Keratinocyte (primary cell): Measurements from ENCODE around the gene SNX30. TPM values are rescaled to one million over a fixed set of nuclear protein-coding genes. Genes with fewer than 3 reads are reported as not detected.
A peak's percentile ranks its signal among the peaks of the same experiment; 100 is the strongest.

ENCODE experiments used
- DNase-seq: peaks from one replicate; pipeline ENCODE4 v3.0.0-alpha.2; 2011; ENCODE audit warnings: low read depth, missing footprints, low spot score
- FAIRE-seq: peaks from 2 replicates; lab custom pipeline; 2011; peaks lifted over from hg19 to GRCh38; lab: Jason Lieb, UNC
- H2AFZ ChIP-seq: 2 replicates; pipeline ENCODE4 v1.6.0; 2012; ENCODE audit warnings: low read length, control low read depth, inconsistent platforms; ENCODE audit not compliant: control insufficient read depth
- H3K27ac ChIP-seq: 2 replicates; pipeline ENCODE4 v1.5.1; 2011; ENCODE audit warnings: low read length; ENCODE audit not compliant: control insufficient read depth, insufficient read depth
- H3K27me3 ChIP-seq: 3 replicates; pipeline ENCODE4 v1.6.0; 2011; ENCODE audit warnings: low read length; ENCODE audit not compliant: control insufficient read depth, insufficient read depth; ENCODE audit errors: extremely low read depth
- H3K36me3 ChIP-seq, 2 experiments: 2 replicates in 1 of 2; 3 replicates in 1 of 2; pipeline ENCODE4 v1.5.1; 2011; ENCODE audit warnings: low read length in 2 of 2, mild to moderate bottlenecking in 1 of 2; ENCODE audit not compliant: control insufficient read depth in 2 of 2, insufficient read depth in 2 of 2; ENCODE audit errors: extremely low read depth in 1 of 2
- H3K4me1 ChIP-seq: 3 replicates; pipeline ENCODE4 v1.5.1; 2011; ENCODE audit warnings: low read length; ENCODE audit not compliant: control insufficient read depth, insufficient read depth; ENCODE audit errors: extremely low read depth
- H3K4me2 ChIP-seq: 3 replicates; pipeline ENCODE4 v1.6.0; 2011; ENCODE audit warnings: low read depth, low read length; ENCODE audit not compliant: control insufficient read depth, insufficient read depth; ENCODE audit errors: extremely low read depth
- H3K4me3 ChIP-seq, 3 experiments: fragments of 200-600 bp in 1 of 3; sonication (generic) in 1 of 3; 2 replicates in 2 of 3; 3 replicates in 1 of 3; pipeline ENCODE4 v1.5.1; 2011 to 2016; ENCODE audit warnings: low read length in 3 of 3, mild to moderate bottlenecking in 3 of 3, control low read depth in 2 of 3, inconsistent platforms in 1 of 3, low read depth in 1 of 3, mixed read lengths in 1 of 3, mixed run types in 1 of 3, moderate library complexity in 1 of 3; ENCODE audit not compliant: control insufficient read depth in 2 of 3, insufficient read depth in 2 of 3; ENCODE audit errors: extremely low read depth in 1 of 3
- H3K79me2 ChIP-seq: 2 replicates; pipeline ENCODE4 v1.6.0; 2012; ENCODE audit warnings: low read length; ENCODE audit not compliant: control insufficient read depth, insufficient read depth
- H3K9ac ChIP-seq: 3 replicates; pipeline ENCODE4 v1.6.0; 2011; ENCODE audit warnings: low read length; ENCODE audit not compliant: control insufficient read depth, insufficient read depth; ENCODE audit errors: extremely low read depth
- H3K9me1 ChIP-seq: 3 replicates; pipeline ENCODE4 v1.6.0; 2011; ENCODE audit warnings: low read length; ENCODE audit not compliant: control insufficient read depth, insufficient read depth; ENCODE audit errors: extremely low read depth
- H3K9me3 ChIP-seq: 2 replicates; pipeline ENCODE4 v1.5.1; 2012; ENCODE audit warnings: low read depth, low read length; ENCODE audit not compliant: control insufficient read depth
- H4K20me1 ChIP-seq: 3 replicates; pipeline ENCODE4 v1.6.0; 2011; ENCODE audit warnings: low read length; ENCODE audit not compliant: control insufficient read depth, insufficient read depth; ENCODE audit errors: extremely low read depth
- EZH2 ChIP-seq: IDR thresholded peaks from one replicate; pipeline ENCODE4 v1.6.1; 2012; ENCODE audit warnings: inconsistent platforms, mild to moderate bottlenecking, low read length, moderate library complexity
- dilution Hi-C: fragments of 300-500 bp; cut with MboI; formaldehyde crosslinking; loops from one replicate; pipeline ENCODE4 v1.7.0; 2020; ENCODE audit warnings: low sequenced_read_pairs; ENCODE audit not compliant: extremely low pct_ligation_motif_present
- polyA plus RNA-seq, 5 experiments: library from polyadenylated mRNA; depleted of rRNA in 3 of 5; stranded (reverse) in 3 of 5; stranded (forward) in 1 of 5; unstranded in 1 of 5; fragments of >200 nt; gene quantifications; 1 replicate in 1 of 5; 2 replicates in 3 of 5; 3 replicates in 1 of 5; pipeline versions ENCODE4 v1.2.1 to v1.2.3, GENCODE V29; 2011 to 2012; ENCODE audit warnings: missing spikeins in 2 of 5, low read depth in 1 of 5, low replicate concordance in 1 of 5
- TF ChIP-seq, protein P1 (sequence below), 3 experiments: IDR thresholded peaks in 1 of 3; conservative IDR thresholded peaks in 1 of 3; optimal IDR thresholded peaks in 1 of 3; 2 replicates in 2 of 3; 3 replicates in 1 of 3; pipeline versions ENCODE3 to v1.5.1; 2011; ENCODE audit warnings: low read length in 3 of 3, mild to moderate bottlenecking in 3 of 3, moderate library complexity in 2 of 3, control low read depth in 1 of 3, inconsistent platforms in 1 of 3; ENCODE audit not compliant: insufficient read depth in 2 of 3; ENCODE audit errors: extremely low read depth in 1 of 3

The SNX30 gene
- polyA plus RNA-seq, 1 donor (not counting 4 experiments of a cell fraction or from before 2014, with no cell fraction given), result 9.0 TPM

DNA sequence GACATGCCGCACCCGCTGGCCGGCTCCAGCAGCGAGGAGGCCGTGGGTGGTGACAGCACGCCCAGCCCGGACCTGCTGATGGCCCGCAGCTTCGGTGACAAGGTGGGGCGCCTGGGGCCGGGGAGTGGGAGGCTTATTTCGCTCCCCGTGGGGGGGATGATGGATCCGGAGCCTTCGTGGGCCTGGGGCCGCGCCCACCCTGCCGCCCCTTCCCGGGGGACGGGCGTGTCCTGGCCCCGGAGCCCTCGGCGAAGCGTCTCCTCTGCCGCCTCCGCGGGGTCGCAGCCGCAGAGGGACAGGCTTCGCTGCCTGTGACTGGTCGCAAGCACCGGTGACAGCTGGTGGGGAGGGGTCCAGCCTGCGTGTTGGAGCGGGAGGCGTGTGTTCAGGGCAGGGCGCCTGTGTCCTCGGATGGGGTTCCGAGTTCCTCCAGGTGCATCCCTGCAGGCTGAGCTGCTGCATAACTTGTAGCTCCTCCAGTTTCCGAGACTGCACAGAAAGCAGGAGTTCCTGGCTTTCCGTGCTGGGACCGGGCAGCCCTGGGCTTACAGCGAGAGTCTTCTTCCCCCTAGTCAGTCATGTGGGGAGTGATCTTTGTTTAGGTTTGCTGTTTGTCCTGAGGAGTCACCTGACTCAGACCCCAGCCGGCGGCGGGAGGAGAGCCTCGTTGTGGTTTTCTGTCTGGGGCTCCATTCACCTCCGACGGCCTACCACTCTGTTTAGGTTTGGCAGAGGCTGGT, 666 bp downstream of the SNX30 start:
- Histone ChIP-seq H3K4me3 (peak overlapping the region; percentile 65 to 92 (median 79)), H3K27me3 (no peaks in the 10 kb centered on the region), H3K79me2 (peaks cover 22% of the 10 kb centered on the region), H4K20me1 (no peaks in the 10 kb centered on the region), H3K9me3 (no peaks in the 10 kb centered on the region), H3K4me1 (peaks cover 52% of the 10 kb centered on the region), H3K36me3 (no peaks in the 10 kb centered on the region), H3K9me1 (no peaks in the 10 kb centered on the region), H3K9ac (peak overlapping the region; percentile 78), H2AFZ (peak overlapping the region; percentile 20), H3K4me2 (peak overlapping the region; percentile 79), H3K27ac (peak overlapping the region; percentile 16)
- FAIRE-seq, result no peak
- dilution Hi-C loops, result no loop called here
- no peak for TF ChIP-seq EZH2
- TF ChIP-seq, protein P1, sequence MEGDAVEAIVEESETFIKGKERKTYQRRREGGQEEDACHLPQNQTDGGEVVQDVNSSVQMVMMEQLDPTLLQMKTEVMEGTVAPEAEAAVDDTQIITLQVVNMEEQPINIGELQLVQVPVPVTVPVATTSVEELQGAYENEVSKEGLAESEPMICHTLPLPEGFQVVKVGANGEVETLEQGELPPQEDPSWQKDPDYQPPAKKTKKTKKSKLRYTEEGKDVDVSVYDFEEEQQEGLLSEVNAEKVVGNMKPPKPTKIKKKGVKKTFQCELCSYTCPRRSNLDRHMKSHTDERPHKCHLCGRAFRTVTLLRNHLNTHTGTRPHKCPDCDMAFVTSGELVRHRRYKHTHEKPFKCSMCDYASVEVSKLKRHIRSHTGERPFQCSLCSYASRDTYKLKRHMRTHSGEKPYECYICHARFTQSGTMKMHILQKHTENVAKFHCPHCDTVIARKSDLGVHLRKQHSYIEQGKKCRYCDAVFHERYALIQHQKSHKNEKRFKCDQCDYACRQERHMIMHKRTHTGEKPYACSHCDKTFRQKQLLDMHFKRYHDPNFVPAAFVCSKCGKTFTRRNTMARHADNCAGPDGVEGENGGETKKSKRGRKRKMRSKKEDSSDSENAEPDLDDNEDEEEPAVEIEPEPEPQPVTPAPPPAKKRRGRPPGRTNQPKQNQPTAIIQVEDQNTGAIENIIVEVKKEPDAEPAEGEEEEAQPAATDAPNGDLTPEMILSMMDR (optimal IDR thresholded peaks at IDR 0.05 in 1 of 3, IDR thresholded peaks at IDR 0.05 in 1 of 3, conservative IDR thresholded peaks at IDR 0.05 in 1 of 3; ENCODE audit: extremely low read depth in 1 of 3, insufficient read depth in 2 of 3, low read length in 3 of 3), result no peak
- no peak for DNase-seq

DNA sequence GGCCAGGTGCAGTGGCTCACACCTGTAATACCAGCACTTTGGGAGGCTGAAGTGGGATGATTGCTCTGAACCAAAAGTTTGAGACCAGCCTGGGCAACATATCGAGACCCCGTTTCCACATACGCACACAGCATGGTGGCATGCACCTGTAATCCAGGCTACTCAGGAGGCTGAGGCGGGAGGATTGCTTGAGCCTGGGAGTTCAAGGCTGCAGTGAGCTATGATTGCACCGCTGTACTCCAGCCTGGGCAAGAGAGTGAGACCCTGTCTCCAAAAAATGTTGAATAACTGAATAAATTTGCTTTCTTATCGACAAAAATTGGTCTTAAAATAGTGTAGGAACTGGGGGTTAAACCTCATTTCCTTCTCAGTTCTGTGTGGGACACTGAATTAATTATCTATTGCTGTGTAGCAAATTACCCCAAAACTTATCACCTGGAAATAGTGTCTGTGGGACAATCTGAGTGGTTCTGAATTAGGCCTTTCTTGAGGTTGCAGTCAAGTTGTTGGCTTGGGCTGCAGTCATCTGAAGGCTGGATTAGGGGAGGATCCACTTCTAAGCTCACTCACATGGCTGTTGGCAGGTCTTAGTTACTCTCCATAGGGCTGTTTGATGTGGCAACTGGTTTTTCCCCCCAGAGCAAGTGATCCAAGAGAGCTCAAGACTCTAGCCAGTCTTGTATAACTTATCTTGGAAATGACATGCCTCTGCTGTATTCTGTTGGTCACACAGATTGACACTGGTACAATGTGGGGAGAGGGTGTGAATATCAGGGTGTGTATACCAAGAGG, 2.0 kb downstream of the SNX30 start:
- H3K4me3 ChIP-seq, result no peak overlapping the region
- H3K79me2 ChIP-seq, result peaks cover 27% of the 10 kb centered on the region
- DNase-seq, result no peak
- H3K4me2 ChIP-seq, result peak overlapping the region; percentile 79
- H3K27ac ChIP-seq, result no peak overlapping the region
- H3K27me3 ChIP-seq, result no peaks in the 10 kb centered on the region
- peaks cover 65% of the 10 kb centered on the region for H3K4me1 ChIP-seq
- no peaks in the 10 kb centered on the region for H3K9me3 ChIP-seq
- H4K20me1 ChIP-seq, result no peaks in the 10 kb centered on the region
- H2AFZ ChIP-seq, result no peak overlapping the region
- no peak overlapping the region for H3K9ac ChIP-seq
- H3K9me1 ChIP-seq, result no peaks in the 10 kb centered on the region
- peaks cover 0 to under 1% of the 10 kb centered on the region in 2 experiments for H3K36me3 ChIP-seq
- TF ChIP-seq, protein P1 (optimal IDR thresholded peaks at IDR 0.05 in 1 of 3, IDR thresholded peaks at IDR 0.05 in 1 of 3, conservative IDR thresholded peaks at IDR 0.05 in 1 of 3; ENCODE audit: extremely low read depth in 1 of 3, insufficient read depth in 2 of 3, low read length in 3 of 3), result no peak
- no peak for TF ChIP-seq EZH2
- peak; percentile 5 for FAIRE-seq
- dilution Hi-C loops, result no loop called here
